Measurements from ENCODE around the gene CAGE1. TPM values are rescaled to one million over a fixed set of nuclear protein-coding genes. Genes with fewer than 3 reads are reported as not detected.

Gene CAGE1
- total RNA-seq, result not detected

- DNase-seq, result peak; percentile 98
- intact Hi-C loops (cut with DNase I), result loop anchor here (5.0 to 10.0 kb wide), 2 partner anchors 77 to 225 kb away; partner anchors contain the start of gene SSR1
- Histone ChIP-seq H3K27me3 (no peaks in the 10 kb centered on the region), H3K4me1 (peaks cover 7% of the 10 kb centered on the region), H3K4me3 (peak within 1 kb of the TSS; percentile 73), H3K9me3 (no peaks in the 10 kb centered on the region), H3K9ac (ENCODE audit: low read depth in 2 of 2, low read length in 2 of 2) (peak within 1 kb of the TSS; percentile 91 to 96), H3K27ac (peak within 1 kb of the TSS; percentile 98), H3K36me3 (no peaks in the 10 kb centered on the region)
- TF ChIP-seq CTCF (IDR thresholded peaks at IDR 0.05), result no peak
Observed at GRCh38 chr6:7389451-7390225, at the start of gene CAGE1, which contains the start of gene RIOK1. CAGE1 (minus strand) TSS chr6:7389742; CDS start chr6:7387173, 2,569 bp downstream. RIOK1 (plus strand) TSS chr6:7389808; CDS start chr6:7390003, 195 bp downstream.

- intact Hi-C loops (cut with DNase I), result no loop called here
- no peak overlapping the region for H3K9ac ChIP-seq (ENCODE audit: low read depth in 2 of 2, low read length in 2 of 2)
- no peak for DNase-seq
- no peak for TF ChIP-seq CTCF (IDR thresholded peaks at IDR 0.05)
- no peaks in the 10 kb centered on the region for H3K36me3 ChIP-seq
- H3K4me3 ChIP-seq, result no peak overlapping the region
- no peak overlapping the region for H3K27ac ChIP-seq
- no peaks in the 10 kb centered on the region for H3K27me3 ChIP-seq
- no peaks in the 10 kb centered on the region for H3K4me1 ChIP-seq
- H3K9me3 ChIP-seq, result no peaks in the 10 kb centered on the region
Observed at GRCh38 chr6:7439228-7439627, 49.7 kb upstream of the CAGE1 start.

GRCh38 chr6:7438011-7438410 is 48.5 kb upstream of the CAGE1 start:
- Histone ChIP-seq H3K4me1 (no peaks in the 10 kb centered on the region), H3K36me3 (no peaks in the 10 kb centered on the region), H3K9me3 (no peaks in the 10 kb centered on the region), H3K27me3 (no peaks in the 10 kb centered on the region), H3K27ac (no peak overlapping the region), H3K4me3 (no peak overlapping the region), H3K9ac (ENCODE audit: low read depth in 2 of 2, low read length in 2 of 2) (no peak overlapping the region)
- no peak for TF ChIP-seq CTCF (IDR thresholded peaks at IDR 0.05)
- intact Hi-C loops (cut with DNase I), result no loop called here
- DNase-seq, result no peak

- no peaks in the 10 kb centered on the region for H3K36me3 ChIP-seq
- H3K9ac ChIP-seq (ENCODE audit: low read depth in 2 of 2, low read length in 2 of 2), result no peak overlapping the region
- no peak for TF ChIP-seq CTCF (IDR thresholded peaks at IDR 0.05)
- no peaks in the 10 kb centered on the region for H3K9me3 ChIP-seq
- no peak overlapping the region for H3K27ac ChIP-seq
- intact Hi-C loops (cut with DNase I), result no loop called here
- no peak overlapping the region for H3K4me3 ChIP-seq
- H3K4me1 ChIP-seq, result no peaks in the 10 kb centered on the region
- no peaks in the 10 kb centered on the region for H3K27me3 ChIP-seq
- no peak for DNase-seq
Observed at GRCh38 chr6:7434672-7435071, 45.1 kb upstream of the CAGE1 start.

GRCh38 chr6:7433121-7433617 is 43.6 kb upstream of the CAGE1 start:
- no peak for TF ChIP-seq CTCF (IDR thresholded peaks at IDR 0.05)
- no peaks in the 10 kb centered on the region for H3K36me3 ChIP-seq
- H3K4me1 ChIP-seq, result no peaks in the 10 kb centered on the region
- no peak overlapping the region for H3K9ac ChIP-seq (ENCODE audit: low read depth in 2 of 2, low read length in 2 of 2)
- no peaks in the 10 kb centered on the region for H3K9me3 ChIP-seq
- no peak for DNase-seq
- H3K4me3 ChIP-seq, result no peak overlapping the region
- no peak overlapping the region for H3K27ac ChIP-seq
- H3K27me3 ChIP-seq, result no peaks in the 10 kb centered on the region
- intact Hi-C loops (cut with DNase I), result no loop called here
